ENCODE data around the gene RHOBTB1. TPM values are rescaled to one million over a fixed set of nuclear protein-coding genes. Genes with fewer than 3 reads are reported as not detected.

Gene RHOBTB1
- total RNA-seq, 2 donors from 2014 or later: 6.6 to 6.8 TPM

- Mint-ChIP-seq H3K27me3 (ENCODE audit: insufficient read depth) (peaks cover 27% of the 10 kb centered on the region), H3K36me3 (ENCODE audit: low read depth) (no peaks in the 10 kb centered on the region), H3K9me3 (no peaks in the 10 kb centered on the region), H3K4me3 (peak overlapping the region; percentile 76), H3K4me1 (peaks cover 7% of the 10 kb centered on the region), H3K27ac (peak overlapping the region; percentile 78)
- Histone ChIP-seq H3K4me3 (ENCODE audit: low read length) (peak overlapping the region; percentile 80), H3K4me1 (ENCODE audit: control insufficient read depth, insufficient read depth, low read length) (peaks cover 5% of the 10 kb centered on the region), H3K27me3 (ENCODE audit: control insufficient read depth, insufficient read depth, low read length, poor library complexity, severe bottlenecking) (peaks cover 15% of the 10 kb centered on the region), H3K9me3 (ENCODE audit: control insufficient read depth, low read length) (no peaks in the 10 kb centered on the region), H3K27ac (ENCODE audit: low read depth, low read length) (peak overlapping the region; percentile 97), H3K9ac (ENCODE audit: extremely low read depth, low read length, poor library complexity, severe bottlenecking) (peak overlapping the region; percentile 87), H3K36me3 (ENCODE audit: control insufficient read depth, insufficient read depth, low read length) (no peaks in the 10 kb centered on the region)
- WGBS, 2 experiments (ENCODE audit: insufficient coverage in 1 of 2, insufficient read length in 1 of 2): 2% methylated on average over 8 to 44 of the region's 44 CpGs
- TF ChIP-seq CTCF (conservative IDR thresholded peaks at IDR 0.05): no peak
- peak; percentile 89 for DNase-seq
Observed at GRCh38 chr10:60943316-60944057, 498 bp downstream of the RHOBTB1 start.

GRCh38 chr10:60942788-60943315 lies 1.1 kb downstream of the RHOBTB1 start:
- H3K4me1 Mint-ChIP-seq: peaks cover 7% of the 10 kb centered on the region
- Histone ChIP-seq H3K27me3 (ENCODE audit: control insufficient read depth, insufficient read depth, low read length, poor library complexity, severe bottlenecking) (peaks cover 8% of the 10 kb centered on the region), H3K36me3 (ENCODE audit: control insufficient read depth, insufficient read depth, low read length) (no peaks in the 10 kb centered on the region), H3K27ac (ENCODE audit: low read depth, low read length) (peak overlapping the region; percentile 97), H3K9ac (ENCODE audit: extremely low read depth, low read length, poor library complexity, severe bottlenecking) (peak overlapping the region; percentile 87), H3K9me3 (ENCODE audit: control insufficient read depth, low read length) (no peaks in the 10 kb centered on the region), H3K4me3 (ENCODE audit: low read length) (peak overlapping the region; percentile 80), H3K4me1 (ENCODE audit: control insufficient read depth, insufficient read depth, low read length) (peaks cover 5% of the 10 kb centered on the region)
- WGBS, 2 experiments (ENCODE audit: insufficient coverage in 1 of 2, insufficient read length in 1 of 2): 66 to 68% methylated on average over 5 to 13 of the region's 13 CpGs
- H3K4me3 Mint-ChIP-seq: peak overlapping the region; percentile 76
- H3K27me3 Mint-ChIP-seq (ENCODE audit: insufficient read depth): peaks cover 22% of the 10 kb centered on the region
- H3K9me3 Mint-ChIP-seq: no peaks in the 10 kb centered on the region
- TF ChIP-seq CTCF (conservative IDR thresholded peaks at IDR 0.05): no peak
- H3K27ac Mint-ChIP-seq: peak overlapping the region; percentile 78
- DNase-seq: no peak
- no peaks in the 10 kb centered on the region for H3K36me3 Mint-ChIP-seq (ENCODE audit: low read depth)

- no peaks in the 10 kb centered on the region for H3K9me3 Mint-ChIP-seq
- no peak overlapping the region for H3K9ac ChIP-seq (ENCODE audit: extremely low read depth, low read length, poor library complexity, severe bottlenecking)
- H3K27ac Mint-ChIP-seq: no peak overlapping the region
Observed at GRCh38 chr10:60942134-60942787, 1.7 kb downstream of the RHOBTB1 start.

More at GRCh38 chr10:60942134-60942787, 1.7 kb downstream of the RHOBTB1 start:
- Histone ChIP-seq H3K36me3 (ENCODE audit: control insufficient read depth, insufficient read depth, low read length) (no peaks in the 10 kb centered on the region), H3K27me3 (ENCODE audit: control insufficient read depth, insufficient read depth, low read length, poor library complexity, severe bottlenecking) (peaks cover 7% of the 10 kb centered on the region), H3K4me1 (ENCODE audit: control insufficient read depth, insufficient read depth, low read length) (peaks cover 5% of the 10 kb centered on the region), H3K4me3 (ENCODE audit: low read length) (no peak overlapping the region), H3K9me3 (ENCODE audit: control insufficient read depth, low read length) (no peaks in the 10 kb centered on the region), H3K27ac (ENCODE audit: low read depth, low read length) (no peak overlapping the region)
- Mint-ChIP-seq H3K27me3 (ENCODE audit: insufficient read depth) (peaks cover 20% of the 10 kb centered on the region), H3K4me3 (peak overlapping the region; percentile 76), H3K4me1 (peaks cover 7% of the 10 kb centered on the region), H3K36me3 (ENCODE audit: low read depth) (no peaks in the 10 kb centered on the region)
- DNase-seq: no peak
- WGBS, 2 experiments (ENCODE audit: insufficient coverage in 1 of 2, insufficient read length in 1 of 2): 60 to 87% methylated on average over 1 to 2 of the region's 2 CpGs
- no peak for TF ChIP-seq CTCF (conservative IDR thresholded peaks at IDR 0.05)

Measured in endodermal cell (in vitro differentiated cells).